Ectodermal cell (in vitro differentiated cells): ENCODE data around the gene IFNAR1.
"Not testable (repeated sequence)": the region's sequence is repeated elsewhere in the genome, so short reads cannot be mapped to it uniquely, and the experiment has no call there.

Experiments used
- H3K27ac ChIP-seq: 2 replicates; pipeline ENCODE4 v1.7.0; 2013; ENCODE audit warnings: mild to moderate bottlenecking, low read depth, low read length; ENCODE audit not compliant: insufficient read depth, poor library complexity, severe bottlenecking
- H3K27me3 ChIP-seq: 2 replicates; pipeline ENCODE4 v1.7.0; 2013; ENCODE audit warnings: mild to moderate bottlenecking, low read length; ENCODE audit not compliant: insufficient read depth, control insufficient read depth, poor library complexity, severe bottlenecking
- H3K36me3 ChIP-seq: one replicate; pipeline ENCODE4 v1.7.0; 2013; ENCODE audit warnings: low read length; ENCODE audit not compliant: control insufficient read depth, insufficient read depth
- H3K4me1 ChIP-seq: one replicate; pipeline ENCODE4 v1.7.0; 2013; ENCODE audit warnings: low read length; ENCODE audit not compliant: control insufficient read depth, insufficient read depth
- H3K4me3 ChIP-seq: 2 replicates; pipeline ENCODE4 v1.7.0; 2013; ENCODE audit warnings: low read depth, low read length, control low read depth; ENCODE audit not compliant: insufficient read depth
- H3K9me3 ChIP-seq: 2 replicates; pipeline ENCODE4 v1.7.0; 2013; ENCODE audit warnings: mild to moderate bottlenecking, low read length, moderate library complexity; ENCODE audit not compliant: control insufficient read depth
- WGBS, 2 experiments: methylation state at CpG; one replicate each; pipeline ENCODE4 v1.1.7; 2013; ENCODE audit warnings: missing lambda C conversion rate in 2 of 2; 5-methylcytosine and 5-hydroxymethylcytosine counted together

IFNAR1 gene

DNA sequence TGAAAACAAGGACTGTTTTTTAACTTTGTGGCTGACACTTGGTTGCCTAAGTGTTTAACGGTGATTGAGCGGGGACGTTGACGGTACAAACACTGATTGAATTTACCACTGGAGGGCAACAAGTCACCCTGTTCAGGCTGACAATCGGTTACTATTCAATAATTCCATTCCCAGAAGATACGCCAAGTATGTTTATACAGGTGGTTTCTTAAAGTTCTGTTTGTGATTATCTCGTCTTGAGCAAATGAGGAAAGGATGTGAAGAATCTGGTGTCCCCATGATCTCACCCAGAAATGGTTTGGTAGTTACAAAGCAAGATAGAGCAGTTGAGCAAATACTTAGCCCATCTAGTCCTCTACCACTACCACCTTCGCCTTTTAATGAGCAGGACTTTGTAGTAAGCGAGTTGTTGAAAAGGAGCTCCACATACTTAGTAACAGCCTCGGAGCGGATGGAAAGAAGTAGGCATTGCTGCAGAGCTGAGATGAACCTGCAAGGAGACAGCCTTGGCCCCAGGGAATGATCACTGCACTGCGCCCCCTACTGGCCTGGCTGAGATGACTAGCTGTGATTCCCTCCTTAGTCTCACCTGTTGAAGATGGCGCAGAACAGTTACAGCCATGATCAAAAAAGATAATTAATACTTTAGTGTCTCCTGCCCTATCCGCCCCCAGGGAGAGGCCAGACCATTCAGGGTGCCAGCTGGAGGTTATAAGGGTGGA, 36.3 kb downstream of the IFNAR1 start:
- peaks cover 2% of the 10 kb centered on the region for H3K36me3 ChIP-seq
- 61 to 62% methylated on average over 13 to 14 of the region's 14 CpGs for WGBS, 2 experiments
- H3K27ac ChIP-seq: no peak overlapping the region
- H3K4me3 ChIP-seq: no peak overlapping the region
- no peaks in the 10 kb centered on the region for H3K27me3 ChIP-seq
- no peaks in the 10 kb centered on the region for H3K4me1 ChIP-seq
- H3K9me3 ChIP-seq: no peaks in the 10 kb centered on the region

DNA sequence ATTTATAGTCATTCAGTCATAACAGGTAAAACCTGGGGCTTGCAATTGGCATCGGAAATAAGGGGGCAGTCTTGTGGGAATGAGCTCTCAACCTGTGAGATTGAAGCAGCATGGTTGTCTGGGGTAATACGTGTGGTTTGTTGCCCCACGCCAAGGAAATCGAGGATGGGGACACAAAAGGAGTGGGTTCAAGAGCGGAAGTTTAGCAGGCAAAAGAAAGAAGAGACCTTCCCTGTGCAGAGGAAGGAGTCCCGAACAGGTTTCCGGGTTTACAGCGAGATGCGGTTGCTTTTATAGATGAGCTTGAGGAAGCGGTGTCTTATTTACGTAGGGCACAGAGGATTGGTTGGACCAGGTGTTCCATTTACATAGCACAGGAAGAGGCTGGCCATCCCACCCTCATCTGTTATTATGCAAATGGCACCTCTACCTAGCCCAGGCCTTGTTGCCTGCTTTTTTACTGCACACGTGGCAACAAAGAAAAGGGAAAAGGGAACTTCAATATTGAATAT, 37.3 kb downstream of the IFNAR1 start:
- H3K36me3 ChIP-seq: no peaks in the 10 kb centered on the region
- WGBS, 2 experiments: 55 to 58% methylated on average over 12 of the region's 12 CpGs
- no peaks in the 10 kb centered on the region for H3K9me3 ChIP-seq
- H3K27me3 ChIP-seq: no peaks in the 10 kb centered on the region
- H3K4me1 ChIP-seq: no peaks in the 10 kb centered on the region
- no peak overlapping the region for H3K27ac ChIP-seq
- H3K4me3 ChIP-seq: no peak overlapping the region

DNA sequence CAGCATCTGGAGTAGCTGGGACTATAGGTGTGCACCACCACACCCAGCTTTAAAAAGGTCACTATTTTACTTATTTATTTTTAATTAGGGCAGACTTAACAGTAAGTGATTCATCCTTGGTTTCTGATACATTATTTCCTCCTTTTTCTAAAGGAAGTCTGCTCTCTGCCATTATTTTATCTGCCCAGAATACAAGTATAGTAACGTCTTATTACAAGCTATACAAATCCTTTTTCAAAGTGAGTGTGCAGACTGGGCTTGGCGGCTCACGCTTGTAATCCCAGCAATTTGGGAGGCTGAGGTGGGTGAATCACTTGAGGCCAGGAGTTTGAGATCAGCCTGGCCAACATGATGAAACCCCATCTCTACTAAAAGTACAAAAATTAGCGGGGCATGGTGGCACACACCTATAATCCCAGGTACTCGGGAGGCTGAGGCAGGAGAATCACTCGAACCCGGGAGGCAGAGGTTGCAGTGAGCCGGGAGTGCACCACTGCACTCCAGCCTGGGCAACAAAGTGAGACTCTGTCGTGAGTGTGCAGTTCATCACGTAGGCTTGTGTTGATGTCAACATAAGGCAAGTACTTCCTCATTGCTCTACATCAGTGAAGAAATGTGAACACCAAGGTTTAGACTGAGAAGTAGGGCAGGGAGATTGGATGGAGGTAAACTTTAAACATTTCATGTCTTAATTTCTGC, 39.3 kb downstream of the IFNAR1 start:
- H3K36me3 ChIP-seq, H3K9me3 ChIP-seq, H3K4me1 ChIP-seq, H3K4me3 ChIP-seq, H3K27me3 ChIP-seq, H3K27ac ChIP-seq: not testable (repeated sequence)
- 82 to 83% methylated on average over 10 of the region's 10 CpGs for WGBS, 2 experiments

DNA sequence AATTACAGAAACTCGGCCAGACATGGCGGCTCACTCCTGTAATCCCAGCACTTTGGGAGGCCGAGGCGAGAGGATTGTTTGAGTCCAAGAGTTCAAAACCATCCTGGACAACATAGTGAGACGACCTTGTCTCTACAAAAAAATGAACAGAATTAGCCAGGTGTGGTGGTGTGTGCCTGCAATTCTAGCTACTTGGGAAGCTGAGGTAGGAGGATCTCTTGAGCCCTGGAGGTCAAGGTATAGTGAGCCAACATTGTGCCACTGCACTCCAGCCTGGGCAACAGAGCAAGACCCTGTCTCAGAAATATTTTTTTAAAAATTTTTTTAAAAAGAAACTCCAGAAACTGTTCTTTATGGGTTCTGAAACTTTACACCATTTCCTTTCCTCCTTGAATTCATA, 40.1 kb downstream of the IFNAR1 start:
- H3K4me1 ChIP-seq: no peaks in the 10 kb centered on the region
- H3K27me3 ChIP-seq: no peaks in the 10 kb centered on the region
- H3K27ac ChIP-seq: no peak overlapping the region
- H3K36me3 ChIP-seq: no peaks in the 10 kb centered on the region
- WGBS, 2 experiments: 90 to 93% methylated on average over 5 of the region's 5 CpGs
- no peaks in the 10 kb centered on the region for H3K9me3 ChIP-seq
- no peak overlapping the region for H3K4me3 ChIP-seq

DNA sequence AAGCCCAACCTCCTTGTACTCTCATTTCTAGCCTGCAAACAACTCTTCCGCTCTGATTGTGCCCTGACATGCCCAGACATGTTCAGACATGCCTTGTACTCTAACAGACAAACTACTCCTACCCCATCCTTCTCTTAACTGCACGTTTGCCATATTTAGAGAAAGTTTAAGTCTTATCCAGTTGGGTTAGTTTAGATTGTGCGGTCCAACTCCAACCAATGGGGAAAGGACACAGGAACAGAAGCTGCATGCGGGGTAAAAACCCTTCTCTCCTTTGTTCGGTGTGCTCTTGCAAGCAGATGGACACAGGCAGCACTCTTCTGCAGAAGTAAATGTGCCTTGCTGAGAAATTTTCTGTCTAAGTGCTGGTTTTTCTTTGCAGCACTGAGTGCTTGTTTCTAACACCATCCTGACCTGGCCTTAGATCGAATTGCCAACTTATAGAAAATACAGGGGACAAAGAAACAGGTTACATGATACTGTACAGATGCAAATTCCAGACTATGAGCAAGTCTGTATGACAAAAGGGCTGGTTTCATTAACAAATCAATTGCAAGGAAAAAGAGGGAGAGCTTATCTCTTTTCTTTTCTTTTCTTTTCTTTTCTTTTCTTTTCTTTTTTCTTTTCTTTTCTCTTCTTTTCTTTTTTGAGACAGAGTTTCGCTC, 42.7 kb downstream of the IFNAR1 start:
- H3K27me3 ChIP-seq: no peaks in the 10 kb centered on the region
- WGBS, 2 experiments: 91 to 97% methylated on average over 7 of the region's 7 CpGs
- no peak overlapping the region for H3K27ac ChIP-seq

DNA sequence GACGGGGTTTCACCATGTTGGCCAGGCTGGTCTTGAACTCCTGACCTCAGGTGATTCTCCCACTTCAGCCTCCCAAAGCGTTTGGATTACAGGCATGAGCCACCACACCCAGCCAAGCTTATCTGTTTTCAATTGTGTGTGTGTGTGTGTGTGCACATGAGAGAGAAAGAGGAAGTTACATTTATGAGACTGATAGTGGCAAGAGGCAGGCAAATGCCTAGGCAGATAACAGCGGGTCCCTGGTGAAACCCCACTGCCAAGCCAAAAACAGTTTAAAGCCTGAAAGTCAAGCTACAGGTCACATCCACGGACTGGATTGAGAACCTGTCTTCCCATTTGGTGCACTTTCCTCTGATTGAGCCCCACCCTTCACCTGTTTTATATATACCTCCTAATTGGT, 43.4 kb downstream of the IFNAR1 start:
- H3K27me3 ChIP-seq: no peaks in the 10 kb centered on the region
- no peak overlapping the region for H3K27ac ChIP-seq
- H3K4me3 ChIP-seq: no peak overlapping the region
- H3K36me3 ChIP-seq: no peaks in the 10 kb centered on the region
- H3K9me3 ChIP-seq: no peaks in the 10 kb centered on the region
- H3K4me1 ChIP-seq: no peaks in the 10 kb centered on the region
- 89 to 91% methylated on average over 4 of the region's 4 CpGs for WGBS, 2 experiments

More for the DNA sequence above, 42.7 kb downstream of the IFNAR1 start:
- H3K36me3 ChIP-seq: no peaks in the 10 kb centered on the region
- no peaks in the 10 kb centered on the region for H3K4me1 ChIP-seq
- no peak overlapping the region for H3K4me3 ChIP-seq
- H3K9me3 ChIP-seq: no peaks in the 10 kb centered on the region

DNA sequence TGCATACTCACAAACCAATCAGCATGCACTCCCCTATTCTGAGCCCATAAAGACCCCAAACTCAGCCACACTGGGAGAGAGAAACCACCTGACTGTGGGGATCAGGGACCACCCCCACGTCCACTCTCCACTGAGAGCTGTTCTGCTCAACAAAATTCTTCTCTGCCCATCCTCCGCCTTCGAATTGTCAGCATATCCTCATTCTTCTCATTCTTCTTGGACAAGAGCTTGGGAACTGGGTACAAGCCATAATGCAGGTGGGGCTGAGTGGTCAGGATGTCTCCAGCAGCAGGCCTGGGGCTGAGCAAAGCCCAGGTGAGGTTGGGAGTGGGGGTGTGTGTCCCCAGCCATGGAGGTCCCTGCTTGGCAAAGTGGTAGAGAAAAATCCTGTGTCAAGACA, 43.8 kb downstream of the IFNAR1 start:
- WGBS, 2 experiments: 87 to 93% methylated on average over 3 of the region's 3 CpGs

DNA sequence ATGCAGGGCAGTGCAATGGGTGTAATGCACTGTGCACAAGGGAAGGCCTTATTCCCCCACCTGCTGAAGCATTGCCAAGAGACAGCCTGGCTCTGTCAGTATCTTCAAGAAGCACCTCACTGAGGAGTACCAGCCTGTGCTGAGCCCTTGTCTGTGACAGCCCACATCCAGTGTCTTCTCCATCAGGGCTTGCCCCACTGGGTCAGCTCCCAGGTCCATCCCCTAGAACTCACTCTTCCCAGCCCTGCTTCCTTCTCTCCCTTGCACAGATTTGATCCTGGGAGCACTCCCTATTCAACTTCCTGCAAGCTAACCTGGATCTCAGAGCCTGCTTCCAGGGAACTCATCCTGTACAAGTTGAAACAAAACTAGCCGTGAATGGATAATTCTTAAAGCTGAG, 44.8 kb downstream of the IFNAR1 start:
- 100% methylated on average over 1 of the region's 1 CpG for WGBS, 2 experiments
- H3K36me3 ChIP-seq: no peaks in the 10 kb centered on the region
- H3K9me3 ChIP-seq: no peaks in the 10 kb centered on the region
- H3K27ac ChIP-seq: no peak overlapping the region
- no peaks in the 10 kb centered on the region for H3K4me1 ChIP-seq
- no peaks in the 10 kb centered on the region for H3K27me3 ChIP-seq
- no peak overlapping the region for H3K4me3 ChIP-seq

More for the DNA sequence above, 43.8 kb downstream of the IFNAR1 start:
- no peaks in the 10 kb centered on the region for H3K4me1 ChIP-seq
- H3K27me3 ChIP-seq: no peaks in the 10 kb centered on the region
- H3K4me3 ChIP-seq: no peak overlapping the region
- no peaks in the 10 kb centered on the region for H3K9me3 ChIP-seq
- H3K36me3 ChIP-seq: no peaks in the 10 kb centered on the region
- H3K27ac ChIP-seq: no peak overlapping the region

DNA sequence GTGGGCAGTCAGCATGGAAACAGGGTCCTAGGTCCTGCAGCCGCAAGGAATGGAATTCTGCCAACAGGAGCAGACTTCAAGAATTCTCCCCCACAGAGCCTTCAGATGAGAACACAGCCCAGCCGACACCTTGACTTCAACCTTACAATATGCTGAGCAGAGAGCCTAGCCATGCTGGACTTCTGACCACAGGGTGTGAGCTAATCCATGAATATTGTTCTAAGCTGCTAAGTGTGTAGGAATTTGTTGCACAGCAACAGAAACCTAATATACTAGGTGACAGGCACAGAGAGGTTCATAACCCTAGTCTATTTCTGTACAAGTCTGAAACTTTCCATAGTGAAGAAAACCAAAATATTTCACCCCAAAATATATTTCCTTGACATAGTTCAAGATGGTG, 45.5 kb downstream of the IFNAR1 start:
- WGBS, 2 experiments: 86 to 96% methylated on average over 2 of the region's 2 CpGs
- Histone ChIP-seq H3K4me1 (no peaks in the 10 kb centered on the region), H3K9me3 (no peaks in the 10 kb centered on the region), H3K4me3 (no peak overlapping the region), H3K27me3 (no peaks in the 10 kb centered on the region), H3K27ac (no peak overlapping the region), H3K36me3 (no peaks in the 10 kb centered on the region)

DNA sequence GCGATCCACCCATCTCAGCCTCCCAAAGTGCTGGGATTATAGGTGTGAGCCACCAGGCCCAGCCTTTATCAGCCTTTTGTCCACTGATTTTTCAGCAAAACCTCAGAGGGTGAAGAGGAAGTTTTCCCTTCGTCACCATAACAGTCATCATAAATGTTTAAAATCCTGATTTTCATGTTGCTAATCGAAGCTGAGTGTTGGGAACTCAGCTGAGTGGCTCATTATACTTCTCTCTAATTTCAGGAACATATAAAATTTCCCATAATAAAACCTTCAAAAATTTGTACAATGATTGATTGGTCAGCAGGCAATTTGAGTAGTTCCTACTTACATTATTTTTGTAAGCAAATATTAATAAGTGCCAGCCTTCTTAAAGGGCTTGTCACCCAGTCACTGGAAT, 46.6 kb downstream of the IFNAR1 start:
- no peaks in the 10 kb centered on the region for H3K36me3 ChIP-seq
- 82 to 96% methylated on average over 3 of the region's 3 CpGs for WGBS, 2 experiments
- no peaks in the 10 kb centered on the region for H3K9me3 ChIP-seq
- H3K27ac ChIP-seq: no peak overlapping the region
- H3K4me1 ChIP-seq: no peaks in the 10 kb centered on the region
- no peaks in the 10 kb centered on the region for H3K27me3 ChIP-seq
- no peak overlapping the region for H3K4me3 ChIP-seq
